ENCODE data around the gene PRKCE.

The PRKCE gene

DNA sequence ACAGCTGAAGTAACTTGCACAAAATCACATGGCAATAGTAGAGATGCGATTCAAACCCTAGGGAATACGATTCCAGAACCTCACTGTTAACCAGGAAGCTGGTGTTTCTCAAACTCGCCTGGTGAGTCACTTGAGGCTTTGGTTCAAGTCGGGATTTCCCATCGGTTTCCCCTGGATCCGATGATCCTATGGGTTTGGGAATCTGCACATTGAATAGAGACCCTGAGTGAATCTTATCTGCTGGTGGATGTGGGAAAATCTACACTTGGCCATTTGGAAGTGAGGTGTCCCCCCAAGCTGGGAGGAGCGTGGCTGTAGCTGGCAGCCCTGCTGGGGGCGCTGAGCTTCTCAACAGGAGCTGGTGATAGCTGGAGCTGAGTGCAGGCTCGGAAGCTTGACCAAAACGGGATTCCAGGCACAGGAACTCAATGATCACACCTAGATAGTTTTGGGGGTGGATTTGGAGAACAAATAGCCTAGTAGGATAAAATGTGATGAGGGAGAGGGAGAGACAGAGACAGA is 135.4 kb downstream of the PRKCE start:
- no peak for DNase-seq

- no peak for DNase-seq
Observed at GRCh38 chr2:45788401-45788800, 136.9 kb downstream of the PRKCE start.

- DNase-seq, result no peak
Observed at GRCh38 chr2:45789317-45789716, 137.8 kb downstream of the PRKCE start.

DNA sequence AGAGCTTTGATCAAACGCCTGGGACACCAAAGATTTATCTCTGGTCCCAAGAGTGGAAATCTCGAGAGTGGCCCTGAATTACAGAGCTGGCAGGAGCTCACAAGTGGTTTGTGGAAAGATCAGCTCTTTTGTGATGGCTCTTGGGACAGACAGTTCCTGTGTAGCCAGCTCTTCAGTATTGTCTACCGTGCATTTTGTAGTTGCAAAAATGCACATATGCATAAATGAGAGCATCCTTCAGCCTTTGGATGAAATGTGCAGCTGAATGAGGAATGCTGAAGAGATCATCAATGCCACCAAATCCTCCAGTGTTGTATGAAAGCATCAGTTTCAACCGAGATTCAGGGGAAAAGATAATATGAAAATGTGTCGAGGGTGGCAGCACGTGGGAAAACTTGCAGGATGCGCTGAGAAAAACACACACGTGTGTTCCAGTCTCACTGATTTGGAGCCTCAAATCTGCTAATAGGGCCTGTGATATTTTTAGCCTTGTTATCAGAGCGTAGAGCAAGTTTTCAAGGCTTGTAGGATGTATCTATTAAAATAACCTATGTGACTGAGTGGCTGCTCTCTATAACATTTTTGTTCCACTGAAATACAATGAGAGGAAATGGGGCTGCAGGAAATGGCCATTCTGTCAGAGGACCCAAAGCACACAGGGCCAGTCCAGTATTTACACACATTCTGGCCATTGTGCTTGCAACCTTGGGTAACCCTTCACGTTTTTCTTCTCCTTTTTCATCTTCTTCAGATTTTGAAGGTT is 138.7 kb downstream of the PRKCE start:
- DNase-seq, result no peak

- peak; percentile 3 for DNase-seq
Observed at GRCh38 chr2:45793305-45793962, 142.0 kb downstream of the PRKCE start.

- DNase-seq, result no peak
Observed at GRCh38 chr2:45794134-45794617, 142.7 kb downstream of the PRKCE start.

DNA sequence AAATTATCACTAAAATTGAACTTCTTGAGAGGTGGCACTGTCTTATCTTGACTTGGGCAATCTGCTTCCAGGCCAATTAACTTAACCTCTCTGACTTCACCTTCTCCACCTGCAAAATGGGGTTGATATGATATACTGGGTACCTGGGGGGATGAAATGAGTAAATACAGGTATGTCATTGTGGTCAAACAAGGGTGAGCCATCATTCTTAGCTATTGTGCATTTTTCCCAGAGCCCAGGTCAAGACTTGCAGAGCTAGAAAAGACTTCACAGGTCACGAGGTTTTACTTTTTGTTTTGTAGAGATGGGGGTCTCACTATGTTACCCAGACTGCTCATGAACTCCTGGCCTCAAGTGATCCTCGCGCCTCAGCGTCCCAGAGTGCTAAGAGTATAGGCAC is 145.0 kb downstream of the PRKCE start:
- DNase-seq, result no peak

GRCh38 chr2:45797451-45798230 is 146.2 kb downstream of the PRKCE start:
- no peak for DNase-seq

DNA sequence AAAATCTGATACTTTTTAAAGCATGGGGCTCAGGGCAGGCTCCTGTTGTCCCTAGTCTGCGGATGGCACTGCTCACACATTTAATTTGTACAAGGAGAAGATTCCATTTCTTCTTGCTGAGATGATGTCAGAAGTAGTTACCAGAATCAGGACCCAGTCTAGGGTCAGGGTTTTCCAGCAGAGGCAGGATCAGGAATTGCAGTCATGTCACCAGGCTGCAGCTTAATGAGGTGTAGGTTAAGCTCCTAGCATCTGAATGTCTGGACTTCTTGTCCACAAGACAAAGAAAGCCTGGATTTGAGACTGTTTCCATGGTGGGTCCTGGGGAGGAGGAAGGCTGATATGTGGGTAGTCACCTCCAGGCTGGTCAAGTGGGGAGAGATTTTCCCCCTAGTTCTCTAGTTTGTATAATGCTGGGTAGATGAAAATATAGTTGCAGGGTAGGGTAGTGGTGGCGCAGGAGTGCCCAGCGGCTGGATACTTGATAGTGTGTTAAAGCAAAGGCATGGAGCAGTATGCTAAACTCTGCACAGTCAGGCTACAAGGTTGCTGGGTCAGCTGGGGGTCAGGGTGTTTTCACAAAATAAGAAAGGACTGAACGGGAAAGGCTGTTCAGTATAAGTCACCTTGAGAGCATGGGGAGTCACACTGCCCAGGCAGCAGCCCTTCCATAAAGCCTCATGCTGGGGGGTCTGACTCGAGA is 148.4 kb downstream of the PRKCE start:
- no peak for DNase-seq

DNA sequence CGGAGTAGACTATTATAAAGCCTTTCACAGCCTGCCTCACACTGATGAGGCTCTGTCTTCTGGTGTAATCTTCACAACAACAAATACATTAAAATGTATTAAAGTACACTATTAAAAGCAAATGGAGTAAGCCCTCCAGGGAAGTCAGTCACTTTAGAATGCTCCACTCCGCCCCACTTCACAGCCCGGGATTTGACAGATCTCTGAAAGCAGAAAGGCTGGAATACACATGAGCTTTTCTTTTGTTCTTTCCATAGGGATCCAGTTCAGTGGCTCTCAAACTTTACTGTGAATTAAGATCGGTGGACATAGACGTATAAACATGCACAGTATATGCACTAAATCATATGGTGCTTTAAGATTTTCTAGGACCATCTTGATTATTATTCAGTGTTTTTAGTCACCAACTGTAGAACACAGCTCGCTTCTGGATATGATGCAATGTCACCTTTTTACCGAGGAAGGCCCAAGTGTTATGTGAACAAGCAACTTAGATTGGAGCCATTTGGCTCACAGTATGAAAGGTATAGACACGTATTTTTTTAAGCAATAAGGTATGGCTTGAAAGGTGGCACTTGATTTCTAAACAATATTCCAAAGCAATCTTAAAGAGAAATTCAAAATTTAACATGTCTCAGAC is 151.1 kb downstream of the PRKCE start:
- DNase-seq, result no peak

- no peak for DNase-seq
Observed at GRCh38 chr2:45804987-45805755, 153.7 kb downstream of the PRKCE start.

GRCh38 chr2:45806563-45807358 is 155.3 kb downstream of the PRKCE start:
- no peak for DNase-seq

DNA sequence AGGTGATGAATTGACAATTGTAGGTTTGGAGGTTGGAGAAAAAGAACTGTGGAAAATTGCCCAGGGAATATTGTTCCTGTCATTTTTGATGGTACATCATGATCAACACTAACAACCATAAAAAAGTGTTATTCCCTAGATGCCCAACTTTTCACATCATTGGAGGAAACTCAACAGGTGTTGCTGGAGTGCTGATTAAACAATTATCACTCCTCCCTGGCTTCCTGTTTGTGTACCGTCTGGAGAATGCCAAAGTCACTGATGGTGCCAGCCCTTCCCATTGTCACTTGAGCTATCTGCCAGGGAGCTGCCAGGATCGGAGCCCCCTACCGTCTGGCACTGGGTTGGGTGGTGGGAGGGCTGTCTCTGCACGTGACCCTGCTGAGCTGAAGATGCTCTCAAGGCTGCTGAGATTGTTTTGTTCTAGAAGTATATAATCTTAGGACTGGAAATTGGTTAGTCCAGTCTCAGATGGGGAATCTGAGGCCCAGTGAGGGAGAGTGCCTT is 156.9 kb downstream of the PRKCE start:
- DNase-seq, result peak; percentile 37

- no peak for DNase-seq
Observed at GRCh38 chr2:45809205-45809604, 157.7 kb downstream of the PRKCE start.

GRCh38 chr2:45812011-45812500 is 160.6 kb downstream of the PRKCE start:
- DNase-seq, result no peak

- no peak for DNase-seq
Observed at GRCh38 chr2:45813003-45813941, 161.8 kb downstream of the PRKCE start.

DNA sequence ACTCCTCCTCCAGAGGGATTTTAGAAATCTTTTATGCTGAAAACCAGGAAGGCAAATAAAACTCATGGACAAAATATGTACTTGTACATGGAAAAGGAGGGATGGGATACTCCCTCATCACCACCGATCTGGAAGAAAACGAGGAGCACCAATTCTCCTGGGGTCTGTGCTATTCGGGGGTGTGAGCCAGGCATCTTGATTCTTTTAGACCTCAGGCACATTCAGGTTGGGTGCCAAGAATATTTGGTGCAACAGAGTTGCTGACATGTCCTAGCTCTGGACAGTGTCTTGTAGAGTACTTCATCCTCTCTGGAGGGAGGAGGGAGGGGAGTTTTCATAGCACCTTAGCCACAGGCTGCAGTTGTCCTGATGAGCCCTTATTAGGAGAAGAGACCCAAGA is 163.0 kb downstream of the PRKCE start:
- DNase-seq, result no peak

GRCh38 chr2:45814951-45815621 is 163.6 kb downstream of the PRKCE start:
- DNase-seq, result no peak

Measured in NCI-H1105 (cell line).